Mammary epithelial cell (primary cell): ENCODE measurements around the gene FAM120B.

Experiments
- EZH2 ChIP-seq: IDR thresholded peaks from 2 replicates; pipeline ENCODE4 v1.6.1; 2012; ENCODE audit warnings: low read length, inconsistent platforms, borderline replicate concordance
- TF ChIP-seq, protein P1 (sequence below), 2 donors: IDR thresholded peaks in 1 of 2; conservative IDR thresholded peaks in 1 of 2; 2 replicates each; pipeline ENCODE4 v1.5.1; 2011 to 2012; ENCODE audit warnings: inconsistent platforms in 2 of 2, low read length in 2 of 2, mild to moderate bottlenecking in 2 of 2, control low read depth in 1 of 2, low read depth in 1 of 2; ENCODE audit not compliant: insufficient read depth in 1 of 2; ENCODE audit errors: extremely low read depth in 1 of 2

DNA sequence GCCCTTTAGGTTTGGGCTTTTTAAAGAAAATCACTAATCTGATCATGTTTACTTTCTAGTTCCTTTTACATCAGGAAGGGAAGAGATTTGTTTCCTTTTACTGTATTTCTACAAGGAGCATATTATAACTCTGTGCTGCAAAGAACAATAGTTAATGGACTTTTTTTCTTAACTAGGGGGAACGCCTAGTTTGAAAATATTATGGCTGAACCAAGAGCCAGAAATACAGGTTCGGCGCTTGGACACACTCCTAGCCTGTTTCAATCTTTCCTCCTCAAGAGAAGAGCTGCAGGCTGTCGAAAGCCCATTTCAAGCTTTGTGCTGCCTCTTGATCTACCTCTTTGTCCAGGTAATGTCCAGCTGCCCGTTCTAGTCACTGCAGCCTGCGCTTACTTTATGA lies 41.4 kb downstream of the FAM120B start:
- TF ChIP-seq, protein P1, sequence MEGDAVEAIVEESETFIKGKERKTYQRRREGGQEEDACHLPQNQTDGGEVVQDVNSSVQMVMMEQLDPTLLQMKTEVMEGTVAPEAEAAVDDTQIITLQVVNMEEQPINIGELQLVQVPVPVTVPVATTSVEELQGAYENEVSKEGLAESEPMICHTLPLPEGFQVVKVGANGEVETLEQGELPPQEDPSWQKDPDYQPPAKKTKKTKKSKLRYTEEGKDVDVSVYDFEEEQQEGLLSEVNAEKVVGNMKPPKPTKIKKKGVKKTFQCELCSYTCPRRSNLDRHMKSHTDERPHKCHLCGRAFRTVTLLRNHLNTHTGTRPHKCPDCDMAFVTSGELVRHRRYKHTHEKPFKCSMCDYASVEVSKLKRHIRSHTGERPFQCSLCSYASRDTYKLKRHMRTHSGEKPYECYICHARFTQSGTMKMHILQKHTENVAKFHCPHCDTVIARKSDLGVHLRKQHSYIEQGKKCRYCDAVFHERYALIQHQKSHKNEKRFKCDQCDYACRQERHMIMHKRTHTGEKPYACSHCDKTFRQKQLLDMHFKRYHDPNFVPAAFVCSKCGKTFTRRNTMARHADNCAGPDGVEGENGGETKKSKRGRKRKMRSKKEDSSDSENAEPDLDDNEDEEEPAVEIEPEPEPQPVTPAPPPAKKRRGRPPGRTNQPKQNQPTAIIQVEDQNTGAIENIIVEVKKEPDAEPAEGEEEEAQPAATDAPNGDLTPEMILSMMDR (conservative IDR thresholded peaks at IDR 0.05 in 1 of 2, IDR thresholded peaks at IDR 0.05 in 1 of 2; ENCODE audit: extremely low read depth in 1 of 2, insufficient read depth in 1 of 2, low read depth in 1 of 2, low read length in 2 of 2), result no peak
- no peak for TF ChIP-seq EZH2
